B cell (primary cell): ENCODE data around the gene FMN2. TPM values are rescaled to one million over a fixed set of nuclear protein-coding genes. Genes with fewer than 3 reads are reported as not detected.

Experiments
- ATAC-seq: fragments of 200-7000 bp; cut with Tn5 transposase; one replicate; pipeline ENCODE4 v1.10.0; 2021; ENCODE audit warnings: low read depth, mild to moderate bottlenecking, moderate number of reproducible peaks, moderate library complexity
- CTCF ChIA-PET: fragments of 350-600 bp; sonication (Branson Sonifier 250); formaldehyde crosslinking; loops from one replicate; lab custom pipeline; 2021; ENCODE audit warnings: antibody characterized with exemption, inconsistent platforms; lab: Charles Lee
- POLR2A ChIA-PET: fragments of 350-600 bp; sonication (Branson Sonifier 250); formaldehyde crosslinking; loops from one replicate; lab custom pipeline; 2021; ENCODE audit warnings: antibody characterized with exemption; lab: Charles Lee
- DNase-seq: peaks from one replicate; pipeline ENCODE4 v3.0.0; 2013
- H2AFZ ChIP-seq: 2 replicates; pipeline ENCODE4 v1.6.1; 2012; ENCODE audit warnings: mild to moderate bottlenecking, low read depth, low read length; ENCODE audit not compliant: insufficient read depth, poor library complexity, severe bottlenecking
- H3K27ac ChIP-seq, 2 donors: 1 replicate in 1 of 2; 2 replicates in 1 of 2; pipeline ENCODE4 v1.5.1; 2012 to 2013; ENCODE audit warnings: low read length in 2 of 2, mild to moderate bottlenecking in 2 of 2, moderate library complexity in 1 of 2
- H3K27me3 ChIP-seq, 4 experiments: fragments of 200-600 bp in 1 of 4; sonication (generic) in 1 of 4; replicated peaks in 1 of 4; 1 replicate in 2 of 4; 2 replicates in 2 of 4; pipeline versions ENCODE4 v1.6.1 to v1.7.0; 2013 to 2016; ENCODE audit warnings: low read length in 3 of 4, mild to moderate bottlenecking in 2 of 4, mixed read lengths in 1 of 4, moderate library complexity in 1 of 4; ENCODE audit not compliant: insufficient read depth in 4 of 4, control insufficient read depth in 3 of 4; ENCODE audit errors: control extremely low read depth in 1 of 4
- H3K36me3 ChIP-seq, 2 experiments: replicated peaks in 1 of 2; 1 replicate in 1 of 2; 2 replicates in 1 of 2; pipeline versions ENCODE4 v1.6.1 to v1.7.1; 2013; ENCODE audit warnings: low read length in 1 of 2; ENCODE audit not compliant: insufficient read depth in 2 of 2, control insufficient read depth in 1 of 2; ENCODE audit errors: control extremely low read depth in 1 of 2, extremely low read depth in 1 of 2
- H3K4me1 ChIP-seq, 2 donors: fragments of 200-600 bp in 1 of 2; sonication (generic) in 1 of 2; 1 replicate in 1 of 2; 2 replicates in 1 of 2; pipeline versions ENCODE4 v1.5.1 to v1.6.1; 2013 to 2017; ENCODE audit warnings: low read length in 2 of 2; ENCODE audit not compliant: control insufficient read depth in 2 of 2, insufficient read depth in 2 of 2
- H3K4me2 ChIP-seq: replicated peaks from 2 replicates; pipeline ENCODE3; 2012; ENCODE audit warnings: mild to moderate bottlenecking, low read depth, low read length; ENCODE audit not compliant: poor library complexity, severe bottlenecking
- H3K4me3 ChIP-seq, 5 experiments: fragments of 200-600 bp in 1 of 5; sonication (generic) in 1 of 5; 1 replicate in 3 of 5; 2 replicates in 2 of 5; pipeline versions ENCODE4 v1.5.1 to v1.7.0; 2011 to 2016; ENCODE audit warnings: low read length in 4 of 5, mild to moderate bottlenecking in 4 of 5, low read depth in 2 of 5, control low read depth in 1 of 5, moderate library complexity in 1 of 5; ENCODE audit not compliant: insufficient read depth in 1 of 5; ENCODE audit errors: control extremely low read depth in 1 of 5, extremely low read depth in 1 of 5
- H3K79me2 ChIP-seq: fragments of 200-600 bp; sonication (generic); one replicate; pipeline ENCODE4 v1.6.0; 2016; ENCODE audit warnings: low read length; ENCODE audit not compliant: control insufficient read depth, insufficient read depth
- H3K9ac ChIP-seq: fragments of 200-600 bp; sonication (generic); 2 replicates; pipeline ENCODE4 v1.6.1; 2017; ENCODE audit warnings: mild to moderate bottlenecking, low read length, moderate library complexity
- H3K9me3 ChIP-seq, 3 donors: one replicate each; pipeline versions ENCODE4 v1.6.1 to v1.7.1; 2013; ENCODE audit warnings: low read length in 2 of 3; ENCODE audit not compliant: control insufficient read depth in 2 of 3, insufficient read depth in 1 of 3; ENCODE audit errors: control extremely low read depth in 1 of 3
- H4K20me1 ChIP-seq: 2 replicates; pipeline ENCODE4 v1.6.0; 2012; ENCODE audit warnings: mild to moderate bottlenecking, low read length; ENCODE audit not compliant: insufficient read depth, control insufficient read depth, poor library complexity, severe bottlenecking
- H3K27ac Mint-ChIP-seq: one replicate; pipeline ENCODE4 v1.8.0; 2021; ENCODE audit warnings: mixed read lengths
- H3K27me3 Mint-ChIP-seq: one replicate; pipeline ENCODE4 v1.8.0; 2021; ENCODE audit warnings: mixed read lengths
- H3K4me1 Mint-ChIP-seq: one replicate; pipeline ENCODE4 v1.8.0; 2021; ENCODE audit warnings: mixed read lengths
- H3K4me3 Mint-ChIP-seq: one replicate; pipeline ENCODE4 v1.8.0; 2021; ENCODE audit warnings: mixed read lengths
- H3K9me3 Mint-ChIP-seq: one replicate; pipeline ENCODE4 v1.8.0; 2022; ENCODE audit warnings: mixed read lengths; ENCODE audit not compliant: insufficient read depth
- EZH2 ChIP-seq: IDR thresholded peaks from 2 replicates; pipeline ENCODE4 v1.6.1; 2012; ENCODE audit warnings: borderline replicate concordance, low read depth, mild to moderate bottlenecking, moderate library complexity, low read length; ENCODE audit not compliant: insufficient read depth, poor library complexity, severe bottlenecking
- WGBS: methylation state at CpG from one replicate; pipeline ENCODE4 v1.1.5; 2013; ENCODE audit warnings: missing lambda C conversion rate; ENCODE audit not compliant: insufficient coverage; 5-methylcytosine and 5-hydroxymethylcytosine counted together
- intact Hi-C: fragments of 100-400 bp; cut with micrococcal nuclease; formaldehyde crosslinking; loops from one replicate; pipeline ENCODE4 v1.10.0; 2022
- polyA plus RNA-seq: library from polyadenylated mRNA; depleted of rRNA; stranded (reverse); fragments of >200 nt; gene quantifications from 2 replicates; pipeline ENCODE4 v1.2.3, GENCODE V29; 2012
- total RNA-seq, 2 donors: library from RNA; stranded (reverse); fragments of 120-200 nt in 1 of 2; gene quantifications; 1 replicate in 1 of 2; 2 replicates in 1 of 2; pipeline versions ENCODE4 v1.2.3 to v1.2.4, GENCODE V29; 2013 to 2022
- TF ChIP-seq, protein P1 (sequence below): fragments of 200-600 bp; IDR thresholded peaks from one replicate; pipeline ENCODE4 v1.8.0; 2022; ENCODE audit warnings: antibody characterized with exemption, mild to moderate bottlenecking

The FMN2 gene
- total and polyA plus RNA-seq, 2 donors (not counting 1 experiment from before 2014, with no cell fraction given), result not detected

DNA sequence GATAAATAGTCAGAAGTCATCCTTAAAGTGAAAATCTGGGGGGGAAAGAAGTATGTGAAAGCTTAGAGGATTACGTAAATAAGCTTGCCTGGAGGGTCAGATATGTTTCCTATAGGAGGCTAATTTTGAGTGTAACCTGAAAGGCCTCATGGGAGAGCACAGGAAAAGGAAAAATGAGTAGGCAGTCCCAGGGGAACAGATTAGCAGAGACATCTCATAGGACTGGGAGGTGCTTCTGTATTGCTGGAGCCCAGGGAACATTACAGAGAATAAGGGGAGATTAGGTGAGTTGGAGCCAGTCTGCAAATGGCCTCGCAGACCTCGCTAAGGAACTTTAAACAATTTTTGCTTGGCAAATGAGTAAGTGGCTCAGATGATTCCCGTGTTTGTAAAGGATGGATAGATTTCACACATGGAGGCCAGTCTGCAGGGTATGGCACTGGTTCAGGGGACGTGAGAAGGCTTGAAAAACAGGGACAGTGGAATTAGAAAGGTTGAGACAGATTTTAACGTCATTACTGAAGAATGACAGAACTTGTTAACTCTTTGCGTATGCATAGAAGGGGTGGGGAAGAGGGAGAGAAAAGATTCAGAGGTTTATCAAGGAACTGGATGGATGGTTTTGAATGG is 371.2 kb downstream of the FMN2 start:
- no peaks in the 10 kb centered on the region for H3K4me1 ChIP-seq
- Mint-ChIP-seq H3K27me3 (no peaks in the 10 kb centered on the region), H3K4me3 (no peak overlapping the region), H3K4me1 (no peaks in the 10 kb centered on the region), H3K9me3 (peaks cover under 1% of the 10 kb centered on the region), H3K27ac (no peak overlapping the region)
- no peak for TF ChIP-seq EZH2
- TF ChIP-seq, protein P1, sequence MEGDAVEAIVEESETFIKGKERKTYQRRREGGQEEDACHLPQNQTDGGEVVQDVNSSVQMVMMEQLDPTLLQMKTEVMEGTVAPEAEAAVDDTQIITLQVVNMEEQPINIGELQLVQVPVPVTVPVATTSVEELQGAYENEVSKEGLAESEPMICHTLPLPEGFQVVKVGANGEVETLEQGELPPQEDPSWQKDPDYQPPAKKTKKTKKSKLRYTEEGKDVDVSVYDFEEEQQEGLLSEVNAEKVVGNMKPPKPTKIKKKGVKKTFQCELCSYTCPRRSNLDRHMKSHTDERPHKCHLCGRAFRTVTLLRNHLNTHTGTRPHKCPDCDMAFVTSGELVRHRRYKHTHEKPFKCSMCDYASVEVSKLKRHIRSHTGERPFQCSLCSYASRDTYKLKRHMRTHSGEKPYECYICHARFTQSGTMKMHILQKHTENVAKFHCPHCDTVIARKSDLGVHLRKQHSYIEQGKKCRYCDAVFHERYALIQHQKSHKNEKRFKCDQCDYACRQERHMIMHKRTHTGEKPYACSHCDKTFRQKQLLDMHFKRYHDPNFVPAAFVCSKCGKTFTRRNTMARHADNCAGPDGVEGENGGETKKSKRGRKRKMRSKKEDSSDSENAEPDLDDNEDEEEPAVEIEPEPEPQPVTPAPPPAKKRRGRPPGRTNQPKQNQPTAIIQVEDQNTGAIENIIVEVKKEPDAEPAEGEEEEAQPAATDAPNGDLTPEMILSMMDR, result no peak
- 78% methylated on average over 7 of the region's 7 CpGs for WGBS
- H3K4me2 ChIP-seq, result no peak overlapping the region
- H3K79me2 ChIP-seq, result no peaks in the 10 kb centered on the region
- H4K20me1 ChIP-seq, result no peaks in the 10 kb centered on the region
- H3K9me3 ChIP-seq, result no peaks in the 10 kb centered on the region
- ChIA-PET POLR2A (no interaction called here), CTCF (no interaction called here)
- H3K36me3 ChIP-seq, result no peaks in the 10 kb centered on the region
- no peak for ATAC-seq
- intact Hi-C loops, result no loop called here
- no peak overlapping the region for H2AFZ ChIP-seq
- H3K9ac ChIP-seq, result no peak overlapping the region
- no peak for DNase-seq
- no peak overlapping the region for H3K27ac ChIP-seq
- no peaks in the 10 kb centered on the region for H3K27me3 ChIP-seq
- H3K4me3 ChIP-seq, result no peak overlapping the region

DNA sequence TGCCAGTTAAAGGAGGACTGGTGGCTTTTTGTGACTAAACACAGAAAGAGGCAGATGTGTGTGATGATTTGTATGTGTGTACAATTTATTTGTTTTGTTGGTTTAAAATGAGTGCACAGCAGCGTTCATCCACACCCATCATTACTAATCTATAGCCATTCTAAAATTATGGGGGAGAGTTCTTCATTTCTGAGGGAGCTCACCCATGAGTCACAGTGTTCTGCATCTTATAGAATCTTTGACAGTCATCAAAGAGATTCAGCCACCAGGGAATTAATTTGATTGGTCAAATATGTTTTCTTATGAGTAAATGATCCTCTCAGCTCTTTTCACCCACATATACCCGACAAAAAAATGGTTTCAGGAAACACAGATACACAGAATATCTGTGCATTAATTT is 372.4 kb downstream of the FMN2 start:
- no peaks in the 10 kb centered on the region for H3K36me3 ChIP-seq
- DNase-seq (no peak), ATAC-seq (no peak)
- H3K79me2 ChIP-seq, result no peaks in the 10 kb centered on the region
- Mint-ChIP-seq H3K4me3 (no peak overlapping the region), H3K27me3 (no peaks in the 10 kb centered on the region), H3K27ac (no peak overlapping the region), H3K4me1 (no peaks in the 10 kb centered on the region), H3K9me3 (no peaks in the 10 kb centered on the region)
- H3K27ac ChIP-seq, result no peak overlapping the region
- ChIA-PET POLR2A (no interaction called here), CTCF (no interaction called here)
- H2AFZ ChIP-seq, result no peak overlapping the region
- TF ChIP-seq, protein P1, result no peak
- no peak for TF ChIP-seq EZH2
- H4K20me1 ChIP-seq, result no peaks in the 10 kb centered on the region
- no peak overlapping the region for H3K4me2 ChIP-seq
- H3K9ac ChIP-seq, result no peak overlapping the region
- H3K9me3 ChIP-seq, result no peaks in the 10 kb centered on the region
- H3K4me3 ChIP-seq, result no peak overlapping the region
- intact Hi-C loops, result no loop called here
- no peaks in the 10 kb centered on the region for H3K27me3 ChIP-seq
- WGBS, result no CpG with 5 or more reads among the region's 2 CpGs
- no peaks in the 10 kb centered on the region for H3K4me1 ChIP-seq
